Activated gamma-delta T cell (primary cell): ENCODE data around the gene KATNBL1.
A peak's percentile ranks its signal among the peaks of the same experiment; 100 is the strongest.

ENCODE experiments used
- DNase-seq: peaks from one replicate; lab custom pipeline; 2025; lab: John Stamatoyannopoulos, UW
- total RNA-seq, 2 donors: gene quantifications; one replicate each; lab custom pipeline; 2026; lab: John Stamatoyannopoulos, UW

KATNBL1 gene, protein sequence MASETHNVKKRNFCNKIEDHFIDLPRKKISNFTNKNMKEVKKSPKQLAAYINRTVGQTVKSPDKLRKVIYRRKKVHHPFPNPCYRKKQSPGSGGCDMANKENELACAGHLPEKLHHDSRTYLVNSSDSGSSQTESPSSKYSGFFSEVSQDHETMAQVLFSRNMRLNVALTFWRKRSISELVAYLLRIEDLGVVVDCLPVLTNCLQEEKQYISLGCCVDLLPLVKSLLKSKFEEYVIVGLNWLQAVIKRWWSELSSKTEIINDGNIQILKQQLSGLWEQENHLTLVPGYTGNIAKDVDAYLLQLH
- 44.6 to 47.7 reads per million in 2 donors for total RNA-seq

DNA sequence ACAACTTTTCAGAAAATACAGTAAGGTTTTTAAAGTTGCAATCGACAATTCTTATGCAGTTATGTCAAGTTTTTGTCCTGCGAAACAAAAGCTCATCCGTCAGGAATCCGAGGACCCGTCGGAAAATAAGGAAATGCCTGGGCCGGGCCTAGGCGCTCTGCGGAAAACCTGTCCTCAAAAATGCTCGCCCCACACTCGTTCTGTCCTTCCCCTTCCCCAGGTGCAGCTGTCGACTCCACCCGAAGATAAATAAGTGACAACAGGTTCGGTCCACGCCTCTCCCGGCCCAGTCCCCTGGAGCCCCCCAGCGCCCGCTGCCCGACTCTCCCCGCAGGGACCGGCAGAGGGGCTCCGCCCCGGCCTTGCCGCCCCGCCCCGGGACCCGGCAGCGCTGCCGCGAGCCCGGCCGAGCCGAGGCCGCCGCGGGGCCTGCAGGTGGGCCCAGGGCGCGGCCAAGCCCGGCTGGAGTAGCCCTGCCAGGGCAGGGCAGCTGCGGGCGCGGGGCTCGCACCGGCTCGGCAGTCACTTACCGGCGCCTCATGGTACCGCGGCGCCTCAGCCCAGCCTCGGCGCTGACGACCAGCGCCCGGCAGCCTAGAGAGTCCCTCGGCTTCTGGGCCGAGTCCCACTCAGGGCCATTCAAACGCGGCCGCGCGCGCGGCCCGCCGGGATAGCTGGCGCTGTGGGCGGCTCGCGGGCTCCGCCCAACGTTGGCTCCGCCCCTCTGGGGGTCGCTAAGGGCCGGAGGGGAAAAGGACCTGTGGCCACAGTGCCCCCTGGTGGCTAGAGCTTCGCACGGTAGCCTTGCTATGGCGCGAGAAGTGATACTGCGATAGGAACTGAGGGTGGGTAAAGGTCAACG, at the start of gene KATNBL1:
KATNBL1 (minus strand) TSS at position 676 of the 862 bp plus-strand sequence. CDS start 46,420 bp downstream, outside the sequence.
- peak; percentile 85 for DNase-seq

DNA sequence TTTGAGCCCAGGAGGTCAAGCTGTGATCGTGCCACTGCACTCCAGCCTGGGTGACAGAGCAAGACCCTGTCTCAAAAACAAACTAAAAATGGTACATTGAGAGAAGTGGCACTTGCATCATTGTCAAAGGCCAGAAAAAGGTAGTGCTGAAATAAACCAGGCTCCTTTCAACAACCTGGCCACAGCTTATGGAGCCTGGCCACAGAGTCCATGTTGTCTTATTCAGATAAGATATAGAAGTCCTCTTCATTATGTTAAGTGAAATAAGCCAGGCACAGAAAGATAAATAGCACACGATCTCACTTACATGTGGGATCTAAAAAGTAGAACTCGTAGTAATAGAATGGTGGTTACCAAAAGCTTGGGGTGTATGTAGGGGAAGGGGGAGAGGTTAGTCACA, 49.7 kb upstream of the KATNBL1 start:
- no peak for DNase-seq

DNA sequence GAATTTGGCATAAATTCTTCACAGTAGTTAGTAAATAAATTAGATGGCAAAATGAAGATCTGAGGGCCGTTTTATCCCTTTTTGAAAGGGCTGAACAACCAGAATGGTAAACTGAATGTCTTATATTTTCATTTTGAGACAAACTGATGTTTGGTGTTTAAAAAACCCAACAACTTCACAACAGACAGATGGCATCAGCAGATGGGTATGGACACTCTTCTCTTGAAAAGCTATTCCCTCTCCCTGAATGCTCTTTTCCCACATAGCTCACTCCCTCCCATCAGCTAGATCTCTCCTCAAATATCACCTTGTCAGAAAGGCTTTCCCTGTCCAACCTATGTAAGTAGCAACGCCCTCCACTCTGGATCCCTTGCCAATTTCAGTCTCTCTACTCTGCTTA, 48.3 kb upstream of the KATNBL1 start:
- no peak for DNase-seq

DNA sequence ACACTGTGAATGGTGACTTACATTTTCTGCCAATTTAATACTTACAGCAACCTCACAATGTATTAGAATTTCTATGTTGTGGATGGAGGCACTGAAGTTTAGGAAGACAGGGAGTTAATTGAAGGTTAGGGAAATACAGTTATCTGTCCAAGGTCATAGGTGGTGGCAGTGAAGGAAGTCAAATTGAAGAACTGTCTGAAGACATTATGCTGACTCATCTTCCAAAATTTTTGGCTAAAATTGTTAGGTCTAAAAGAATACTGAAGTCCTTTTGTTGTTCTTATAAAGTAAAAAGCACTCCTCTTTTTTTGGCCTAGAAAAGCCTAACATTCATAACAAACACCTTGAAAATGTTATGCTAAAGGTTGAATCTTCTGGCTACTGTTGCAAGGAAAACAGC, 42.6 kb upstream of the KATNBL1 start:
- no peak for DNase-seq

DNA sequence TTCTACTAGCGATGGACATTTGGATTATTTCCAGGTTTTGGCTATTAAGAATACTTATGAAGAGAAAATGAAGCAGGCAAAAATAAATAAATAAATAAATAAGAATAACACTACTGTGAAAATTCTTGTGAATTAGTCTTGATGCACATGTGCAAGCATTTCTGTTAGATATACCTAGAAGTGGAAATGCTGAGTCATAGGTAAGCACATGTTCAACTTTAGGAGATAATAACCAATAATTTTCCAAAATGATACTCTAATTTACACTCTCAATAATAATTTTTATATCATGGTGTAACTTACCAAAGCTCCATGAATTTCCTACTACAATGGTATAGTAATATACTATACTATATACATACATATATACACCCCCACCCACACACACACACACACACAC, 38.3 kb upstream of the KATNBL1 start:
- DNase-seq: no peak

DNA sequence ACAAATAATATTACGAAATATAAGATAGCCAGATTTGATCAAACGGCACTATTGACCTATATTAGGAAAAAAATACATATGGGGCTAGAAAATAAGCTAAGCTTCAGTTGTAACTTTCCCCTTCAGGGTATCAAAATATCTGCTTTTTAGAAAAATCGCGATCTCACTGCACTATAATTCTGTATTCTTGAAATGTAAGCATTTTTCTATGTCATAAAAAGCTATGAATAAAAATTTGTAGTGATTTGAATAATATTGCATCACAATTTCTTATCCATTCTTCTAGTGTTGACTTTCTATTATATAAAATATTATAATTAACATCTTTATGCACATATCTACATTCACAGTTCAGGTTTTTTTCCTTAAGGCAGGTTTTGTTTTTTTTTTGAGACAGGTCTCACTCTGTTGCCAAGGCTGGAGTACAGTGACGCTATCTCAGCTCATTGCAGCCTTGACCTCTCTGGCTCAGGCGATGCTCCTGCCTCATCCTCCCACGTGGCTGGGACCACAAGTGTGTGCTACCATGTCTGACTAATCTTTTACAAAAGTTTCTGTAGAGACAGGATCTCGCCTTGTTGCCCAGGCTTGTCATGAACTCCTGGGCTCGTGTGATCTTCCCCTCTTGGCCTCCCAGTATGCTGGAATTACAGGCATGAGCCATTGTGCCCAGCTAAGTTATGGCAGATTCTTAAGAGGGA, 36.5 kb upstream of the KATNBL1 start:
- DNase-seq: no peak

DNA sequence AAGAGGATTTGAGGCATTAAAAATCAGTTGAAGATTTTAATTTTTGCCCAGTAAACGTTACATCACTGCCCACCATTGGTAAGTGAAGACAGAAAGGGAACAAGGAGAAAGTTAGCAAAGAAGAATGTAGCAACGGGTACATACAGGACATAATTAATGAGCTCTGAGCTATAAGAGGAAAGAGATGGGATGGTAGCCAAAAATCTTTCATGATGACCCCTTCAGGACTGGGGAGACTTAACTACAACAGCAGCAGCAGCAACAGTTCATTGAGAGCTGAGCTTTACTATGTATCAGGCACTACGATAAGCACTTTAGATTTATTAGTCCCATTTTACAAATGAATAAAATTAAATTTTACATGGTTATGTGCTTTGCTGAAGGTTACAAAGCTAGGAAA, 33.3 kb upstream of the KATNBL1 start:
- no peak for DNase-seq

DNA sequence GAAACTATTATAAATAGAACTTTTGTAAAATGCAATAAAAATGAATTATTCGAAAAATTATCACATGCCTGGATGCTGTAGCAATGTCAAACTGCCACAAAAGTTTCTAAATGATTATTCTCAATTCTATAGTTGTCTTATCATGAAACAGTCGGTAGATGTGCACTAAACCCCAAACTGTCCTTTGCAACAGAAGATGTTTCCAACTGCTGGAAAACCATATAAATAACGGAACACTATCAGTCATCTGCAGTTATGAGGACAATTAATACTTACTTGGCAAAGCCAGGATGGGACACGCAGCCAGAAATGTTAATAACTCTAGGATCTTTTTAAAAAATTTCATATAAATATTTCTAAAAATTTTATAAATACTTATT, 32.4 kb upstream of the KATNBL1 start:
- DNase-seq: no peak

DNA sequence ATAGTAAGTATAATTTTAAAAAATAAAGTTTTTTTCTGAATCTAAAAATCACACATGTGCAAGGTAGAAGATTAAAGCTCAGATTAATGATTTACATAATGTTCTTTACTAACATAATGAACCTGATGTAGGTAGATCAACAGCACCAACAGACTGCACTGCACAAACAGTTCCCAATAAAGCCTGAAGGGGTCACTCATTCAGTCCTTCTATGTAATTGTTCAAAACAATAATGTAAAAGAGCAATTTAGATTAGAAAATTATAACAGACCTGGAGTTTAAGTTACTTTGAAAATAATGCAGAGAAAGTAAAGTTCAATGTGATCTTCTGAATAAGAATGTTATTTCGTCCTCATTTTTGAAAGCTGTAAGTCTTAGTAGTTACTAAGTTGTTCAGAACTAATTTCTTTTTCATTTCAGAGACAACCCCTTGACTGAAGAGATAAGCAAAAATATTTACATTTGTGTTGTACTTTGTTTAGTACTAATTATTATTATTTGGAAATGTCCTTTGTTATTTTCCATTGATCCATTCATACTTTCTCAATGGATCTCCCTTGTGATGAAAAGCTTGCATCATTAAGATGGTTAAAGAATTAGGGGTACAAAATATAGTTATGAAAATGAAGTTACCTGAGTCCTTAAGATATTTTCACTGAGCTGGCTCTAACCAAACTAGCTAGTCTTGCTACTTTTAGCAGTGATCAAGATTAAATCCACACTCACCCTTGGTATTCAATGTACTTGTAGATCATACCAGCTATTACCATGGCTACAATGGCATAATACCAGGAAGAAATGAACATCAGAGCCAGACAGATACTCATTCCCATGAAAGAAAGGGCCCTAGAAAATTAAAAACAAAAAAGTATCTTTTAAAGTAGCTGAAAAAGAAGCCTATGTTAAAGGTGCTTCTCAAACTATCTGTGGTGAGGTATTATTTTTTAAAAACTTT, 31.8 kb upstream of the KATNBL1 start:
- no peak for DNase-seq

DNA sequence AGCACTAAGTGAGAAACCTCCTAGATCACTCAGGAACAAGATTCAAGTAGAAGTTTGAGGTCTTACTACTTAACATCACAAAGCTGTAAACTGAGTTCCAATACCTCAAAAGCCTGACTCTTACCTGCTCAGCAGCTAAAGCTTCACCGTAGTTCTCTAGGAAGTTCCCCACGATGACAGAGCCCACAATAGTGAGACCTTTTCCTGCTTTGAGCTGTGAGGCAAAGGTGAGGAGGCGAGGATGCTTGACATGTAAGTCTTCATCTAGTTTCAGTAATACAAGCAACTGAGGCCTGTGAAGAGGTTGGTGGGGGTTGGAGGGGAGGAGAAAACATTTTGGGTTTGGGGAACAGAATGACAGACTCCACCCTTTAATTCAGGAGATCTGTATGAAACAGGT, 30.6 kb upstream of the KATNBL1 start:
- DNase-seq: no peak

DNA sequence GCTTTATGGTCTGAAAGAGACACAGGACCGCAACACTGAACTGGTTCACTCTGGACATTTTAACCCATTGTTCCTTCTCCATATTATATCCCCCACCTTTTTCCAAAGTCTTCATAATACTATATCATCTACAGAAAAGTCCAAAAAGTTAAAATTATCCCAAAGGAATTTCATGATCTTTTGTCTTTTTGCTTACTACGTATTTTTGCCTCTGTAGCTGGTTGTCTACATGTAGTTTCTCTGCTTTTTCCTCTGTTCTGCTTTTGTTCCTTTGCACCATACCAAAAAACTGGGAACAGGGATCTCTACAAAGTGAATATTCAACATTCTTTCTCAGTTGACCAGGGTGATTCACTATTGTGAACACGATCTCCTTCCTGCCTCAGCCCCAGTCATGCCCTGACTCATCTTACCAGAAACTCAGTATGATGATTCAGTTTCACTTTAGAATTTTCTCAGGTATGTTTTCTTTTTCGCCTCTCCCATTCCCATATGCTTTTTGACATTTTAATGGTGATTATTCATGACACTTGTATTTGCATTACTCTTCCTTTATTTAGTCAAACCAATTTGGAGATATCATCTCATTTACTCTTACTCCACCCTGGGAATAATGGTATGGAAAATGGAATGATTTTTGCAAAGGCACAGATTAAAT, 29.4 kb upstream of the KATNBL1 start:
- no peak for DNase-seq

DNA sequence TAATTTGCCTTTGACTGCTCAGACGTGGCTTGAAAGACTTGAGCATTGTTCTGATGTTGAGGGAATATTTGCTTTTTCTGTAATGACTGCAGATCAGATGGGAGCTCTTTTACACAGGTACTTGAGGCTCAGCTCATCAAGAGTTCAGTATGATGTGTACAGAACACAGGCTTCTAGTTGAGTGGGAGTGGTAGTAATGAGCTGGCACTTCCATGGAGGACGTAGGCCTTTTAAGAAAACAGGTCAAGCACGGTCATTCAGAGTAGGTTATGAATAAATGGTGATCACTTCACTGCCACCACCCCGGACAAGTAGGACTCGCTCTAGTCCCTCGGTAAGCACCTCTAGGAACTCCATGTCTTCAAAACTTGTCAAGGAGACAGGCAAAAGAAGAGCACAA, 23.7 kb upstream of the KATNBL1 start:
- DNase-seq: no peak

DNA sequence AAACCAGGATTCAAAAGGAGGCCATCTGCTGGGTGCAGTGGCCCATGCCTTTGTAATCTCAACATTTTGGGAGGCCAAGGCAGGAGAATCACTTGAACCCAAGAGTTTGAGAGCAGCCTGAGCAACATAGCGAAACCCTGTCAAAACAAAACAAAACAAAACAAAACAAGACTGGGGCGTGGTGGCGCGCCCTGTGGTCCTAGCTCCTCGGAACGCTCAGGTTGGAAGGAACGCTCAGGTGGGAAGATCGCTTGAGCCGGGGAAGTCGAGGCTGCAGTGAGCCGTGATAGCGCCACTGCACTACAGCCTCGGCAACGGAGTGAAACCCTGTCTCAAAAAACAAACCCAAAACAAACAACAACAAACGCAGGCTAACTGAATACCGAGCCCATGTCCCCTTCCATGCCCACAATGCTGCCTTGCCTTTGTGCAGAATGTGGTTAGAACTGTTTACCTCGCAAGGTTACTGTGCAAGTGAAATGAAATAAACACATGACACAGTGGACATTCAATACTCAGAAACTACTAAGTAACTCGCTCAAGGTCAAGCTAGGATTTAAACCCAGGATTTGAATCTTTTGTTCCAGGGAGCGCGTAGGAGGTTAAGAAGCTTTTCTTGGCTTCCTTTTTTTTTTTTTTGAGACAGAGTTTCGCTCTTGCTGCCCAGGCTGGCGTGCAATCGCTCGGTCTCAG, 14.2 kb upstream of the KATNBL1 start:
- no peak for DNase-seq

DNA sequence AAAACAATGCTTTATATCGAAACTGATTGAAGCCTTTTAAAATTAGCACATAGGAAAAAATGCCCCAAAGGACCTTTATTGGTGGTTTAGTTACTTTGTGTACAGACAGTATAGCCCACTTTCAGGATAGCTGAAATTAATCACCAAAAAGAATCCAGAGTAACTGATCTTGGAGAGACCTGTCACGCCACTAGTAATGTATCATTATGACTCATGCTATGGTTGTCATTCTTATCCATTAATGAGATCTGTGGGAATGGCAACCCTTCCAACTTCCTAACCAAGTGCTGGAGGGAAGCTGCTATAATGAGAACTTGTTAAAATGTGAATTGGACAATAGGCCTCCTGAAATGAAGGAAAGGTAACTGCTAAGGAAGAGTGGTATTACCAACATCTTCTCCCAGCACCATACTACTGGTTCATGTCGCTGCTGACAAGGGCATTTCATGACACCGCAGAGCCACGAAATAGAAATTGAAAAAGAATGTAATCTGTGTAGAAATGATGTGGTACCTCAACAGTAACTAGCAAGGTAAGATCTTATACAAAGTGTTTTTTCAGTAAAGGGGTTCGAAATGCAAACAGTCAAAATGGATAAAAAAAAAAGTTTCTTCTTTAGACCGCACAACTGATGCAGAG, 7.8 kb upstream of the KATNBL1 start:
- DNase-seq: no peak

DNA sequence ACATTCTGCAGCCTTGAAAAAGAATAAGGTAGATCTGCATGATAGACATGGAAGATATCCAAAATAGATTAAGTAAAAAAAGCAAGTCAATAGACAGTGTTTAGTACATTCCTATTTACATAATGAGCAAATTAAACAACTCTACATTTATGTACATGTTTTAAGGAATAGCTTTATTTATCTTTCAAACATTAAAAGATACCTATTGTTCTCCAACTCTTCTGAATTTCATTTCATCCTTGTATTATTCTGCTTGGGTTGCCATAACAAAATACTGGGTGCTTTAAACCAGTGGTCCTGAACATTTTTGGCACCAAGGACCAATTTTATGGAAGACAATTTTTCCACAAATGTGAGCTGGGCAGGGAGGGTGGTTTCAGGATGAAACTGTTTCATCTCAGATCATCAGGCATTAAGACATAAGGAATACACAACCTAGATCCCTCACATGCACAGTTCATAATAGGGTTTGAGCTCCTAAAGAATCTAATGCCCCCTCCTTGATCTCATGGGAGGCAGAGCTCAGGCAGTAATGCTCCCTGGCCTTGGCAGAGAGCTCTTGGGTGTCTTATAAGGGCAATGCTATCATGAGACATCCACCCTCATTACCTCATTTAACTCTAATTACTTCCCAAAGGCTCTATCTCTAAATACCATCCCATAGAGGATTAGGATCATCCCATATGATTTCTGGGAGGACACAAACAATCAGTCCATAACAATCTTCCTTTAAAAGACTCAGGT, 6.8 kb upstream of the KATNBL1 start:
- no peak for DNase-seq

DNA sequence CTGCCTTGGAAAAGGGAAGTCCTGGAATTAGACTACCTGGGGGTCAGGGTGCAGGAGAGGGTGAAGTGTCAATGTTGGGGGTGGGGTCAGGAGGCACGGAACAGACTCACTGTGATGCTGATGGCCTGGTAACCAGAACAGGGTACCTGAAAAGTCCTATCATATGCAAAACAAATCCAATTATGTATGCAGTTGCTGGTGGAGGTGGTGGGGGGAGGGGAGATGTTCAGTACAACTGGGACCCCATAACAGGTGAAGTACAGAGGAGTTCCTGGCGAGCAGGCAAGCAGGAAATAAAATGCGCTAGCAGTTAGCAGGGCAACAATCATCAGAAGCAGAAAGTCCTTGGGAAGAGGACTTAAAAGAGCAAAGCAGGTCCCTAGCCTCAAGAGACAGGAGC, 4.2 kb upstream of the KATNBL1 start:
- DNase-seq: no peak

DNA sequence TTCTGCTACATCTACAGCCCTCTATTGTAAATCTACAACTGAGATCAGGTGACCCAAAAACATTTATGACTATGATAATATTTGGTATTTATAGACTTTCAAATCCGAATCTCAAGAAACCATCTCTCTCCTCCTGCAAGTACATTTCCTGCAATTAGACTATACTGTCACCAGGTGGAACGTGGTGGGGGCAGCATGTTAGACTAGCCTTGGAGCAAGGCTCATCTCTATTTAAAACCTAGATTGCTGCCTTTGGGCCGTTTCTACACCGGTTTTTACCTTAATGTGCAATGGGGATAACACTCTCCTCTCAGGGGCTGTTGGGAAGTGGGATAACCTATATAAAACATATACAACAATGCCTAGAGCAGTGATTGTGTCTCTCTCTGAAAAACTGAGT, 3.8 kb upstream of the KATNBL1 start:
- no peak for DNase-seq

DNA sequence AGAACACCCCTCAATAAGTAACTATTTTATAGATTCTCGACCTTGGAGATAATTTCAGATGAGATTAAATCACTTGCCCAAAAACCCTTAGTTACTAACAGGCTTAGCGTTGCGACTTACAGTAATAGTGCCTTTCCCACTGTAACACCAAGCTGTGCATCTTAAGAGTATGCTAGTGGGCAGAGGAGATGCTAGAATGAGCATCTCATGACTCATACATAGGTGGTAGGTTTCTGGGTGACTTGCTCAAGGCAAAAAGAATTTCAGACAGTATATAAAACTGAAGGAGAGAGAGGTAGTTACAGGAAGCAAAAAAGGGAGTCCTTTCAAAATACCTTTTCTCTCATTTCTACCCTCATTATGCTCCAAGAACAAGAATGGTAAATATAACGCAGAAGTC, 3.9 kb downstream of the KATNBL1 start:
- no peak for DNase-seq

DNA sequence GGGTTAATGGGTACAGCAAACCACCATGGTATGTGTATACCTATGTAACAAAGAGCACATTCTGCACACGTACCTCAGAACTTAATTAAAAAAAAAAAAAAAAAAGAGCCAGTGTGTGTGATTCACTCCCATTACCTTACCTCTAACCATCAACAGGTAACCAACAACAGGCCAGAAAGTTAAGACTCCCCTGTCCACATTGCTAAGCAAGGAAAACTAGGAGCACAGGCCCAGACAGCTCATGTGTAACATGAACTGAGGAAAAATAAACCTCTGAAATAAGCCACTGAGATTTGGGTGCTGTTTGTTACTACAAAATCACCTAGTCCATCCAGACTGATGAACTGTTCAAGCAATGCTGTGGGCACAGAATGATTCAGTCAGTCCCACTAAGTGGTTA, 6.0 kb downstream of the KATNBL1 start:
- no peak for DNase-seq
